Measurements from ENCODE around the gene APRT. TPM values are rescaled to one million over a fixed set of nuclear protein-coding genes. Genes with fewer than 3 reads are reported as not detected.

The APRT gene
- total and polyA plus RNA-seq, 2 of the 4 experiments (the other 2 are of a cell fraction): 40.5 to 157 TPM

DNA sequence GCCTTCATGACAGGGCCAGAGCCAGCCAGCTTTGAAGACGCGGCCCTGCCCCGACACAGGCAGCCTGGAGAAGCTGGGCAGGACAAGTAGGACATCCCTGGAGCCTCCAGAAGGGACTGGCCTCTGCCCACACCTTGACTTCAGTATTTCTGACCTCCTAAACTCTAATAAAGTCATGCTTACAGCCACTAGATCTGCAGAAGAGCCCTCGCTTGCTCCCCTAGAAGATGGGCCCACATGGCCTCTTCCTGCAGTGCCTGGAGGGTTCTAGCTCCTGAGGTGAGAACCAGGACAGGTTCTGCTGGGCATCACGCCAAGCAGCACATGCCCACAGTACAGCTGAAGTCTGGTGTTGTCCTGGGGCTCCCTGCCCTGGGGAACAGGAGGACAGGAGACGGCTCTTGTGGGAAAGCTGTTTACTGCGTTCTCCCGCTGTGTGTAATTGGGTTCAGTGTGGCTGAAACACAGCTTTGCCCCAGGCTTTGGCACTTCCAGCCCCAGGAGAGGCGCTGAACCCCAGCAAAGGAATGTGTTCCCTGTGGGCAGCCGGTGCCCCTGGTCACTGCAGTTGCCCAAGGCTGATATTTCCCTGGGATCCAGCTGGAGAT, 2.6 kb downstream of the APRT start:
- Histone ChIP-seq H2BK20ac (ENCODE audit: low read depth, low read length) (no peak overlapping the region), H3K4me1 (ENCODE audit: control insufficient read depth, insufficient read depth, low read length) (peaks cover 19% of the 10 kb centered on the region), H3K36me3 (ENCODE audit: control insufficient read depth, insufficient read depth, low read length) (peaks cover 19% of the 10 kb centered on the region), H3K18ac (ENCODE audit: low read depth, low read length) (no peak overlapping the region), H3K79me1 (ENCODE audit: low read depth in 1 of 2, low read length in 2 of 2) (peaks cover 11 to 52% of the 10 kb centered on the region in 2 experiments; a peak in 3 of 4 replicates), H3K4me3 (ENCODE audit: insufficient read depth, low read depth, low read length) (no peak overlapping the region), H3K56ac (ENCODE audit: extremely low read depth, insufficient read depth, low read length) (no peak overlapping the region), H3K23ac (ENCODE audit: low read depth, low read length) (no peak overlapping the region), H3K9me3 (ENCODE audit: control insufficient read depth, insufficient read depth, low read length) (no peaks in the 10 kb centered on the region), H2BK15ac (ENCODE audit: low read depth, low read length) (no peak overlapping the region), H2AFZ (replicated peaks; ENCODE audit: low read length, poor library complexity) (peak overlapping the region; percentile 32), H4K91ac (ENCODE audit: insufficient read depth, low read depth, low read length) (no peak overlapping the region), H3K14ac (replicated peaks; ENCODE audit: low read depth, low read length) (no peak overlapping the region), H3K9ac (ENCODE audit: low read depth, low read length) (no peak overlapping the region), H2BK5ac (ENCODE audit: low read depth, low read length, poor library complexity, severe bottlenecking) (no peak overlapping the region), H3K27me3 (ENCODE audit: control insufficient read depth, insufficient read depth, low read length) (no peaks in the 10 kb centered on the region), H3K9me1 (ENCODE audit: insufficient read depth, low read length) (no peaks in the 10 kb centered on the region), H4K8ac (ENCODE audit: low read depth in 2 of 2, low read length in 2 of 2) (no peak overlapping the region), H2AK5ac (ENCODE audit: low read depth, low read length) (no peak overlapping the region), H3K27ac (ENCODE audit: insufficient read depth, low read length) (no peak overlapping the region), H4K20me1 (ENCODE audit: insufficient read depth, low read length) (peaks cover 23% of the 10 kb centered on the region), H3K4me2 (ENCODE audit: low read depth, low read length) (no peak overlapping the region), H4K5ac (ENCODE audit: low read depth, low read length) (no peak overlapping the region), H2BK120ac (ENCODE audit: low read depth, low read length) (no peak overlapping the region), H3K4ac (ENCODE audit: low read depth, low read length) (no peak overlapping the region), H2AK9ac (replicated peaks; ENCODE audit: low read depth, low read length, poor library complexity) (peak overlapping the region; percentile 82)
- ChIA-PET POLR2A (ENCODE audit: unreplicated experiment) (no interaction called here), CTCF (interaction anchor here (1.8 kb wide), 1 partner anchor 48 kb away, joined by 7 read pairs; the partner anchor contains the start of genes GALNS and TRAPPC2L)
- 100% methylated on average over 1 of the region's 10 CpGs; no CpG with 5 or more reads in 1 of the 2 experiments for WGBS, 2 experiments (ENCODE audit: extremely low coverage in 2 of 2, insufficient read length in 1 of 2)
- no peak for TF ChIP-seq CEBPB (IDR thresholded peaks at IDR 0.05; ENCODE audit: low read depth, low read length)
- TF ChIP-seq POLR2A (IDR thresholded peaks at IDR 0.05; ENCODE audit: low read depth, low read length): no peak
- TF ChIP-seq, protein P1, sequence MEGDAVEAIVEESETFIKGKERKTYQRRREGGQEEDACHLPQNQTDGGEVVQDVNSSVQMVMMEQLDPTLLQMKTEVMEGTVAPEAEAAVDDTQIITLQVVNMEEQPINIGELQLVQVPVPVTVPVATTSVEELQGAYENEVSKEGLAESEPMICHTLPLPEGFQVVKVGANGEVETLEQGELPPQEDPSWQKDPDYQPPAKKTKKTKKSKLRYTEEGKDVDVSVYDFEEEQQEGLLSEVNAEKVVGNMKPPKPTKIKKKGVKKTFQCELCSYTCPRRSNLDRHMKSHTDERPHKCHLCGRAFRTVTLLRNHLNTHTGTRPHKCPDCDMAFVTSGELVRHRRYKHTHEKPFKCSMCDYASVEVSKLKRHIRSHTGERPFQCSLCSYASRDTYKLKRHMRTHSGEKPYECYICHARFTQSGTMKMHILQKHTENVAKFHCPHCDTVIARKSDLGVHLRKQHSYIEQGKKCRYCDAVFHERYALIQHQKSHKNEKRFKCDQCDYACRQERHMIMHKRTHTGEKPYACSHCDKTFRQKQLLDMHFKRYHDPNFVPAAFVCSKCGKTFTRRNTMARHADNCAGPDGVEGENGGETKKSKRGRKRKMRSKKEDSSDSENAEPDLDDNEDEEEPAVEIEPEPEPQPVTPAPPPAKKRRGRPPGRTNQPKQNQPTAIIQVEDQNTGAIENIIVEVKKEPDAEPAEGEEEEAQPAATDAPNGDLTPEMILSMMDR (conservative IDR thresholded peaks at IDR 0.05; ENCODE audit: low read depth, low read length): no peak
- dilution Hi-C loops (cut with HindIII; ENCODE audit: low sequenced_read_pairs, unreplicated experiment): no loop called here
- intact Hi-C loops (cut with micrococcal nuclease): no loop called here
- ATAC-seq (ENCODE audit: low read depth): no peak
- BruUV-seq (replicated peaks): TSS peak; percentile 69
- in situ Hi-C loops (cut with MboI; ENCODE audit: low sequenced_read_pairs): no loop called here
- DNase-seq: no peak

Data from IMR-90 (cell line).